ENCODE measurements around the gene CYP27A1. TPM values are rescaled to one million over a fixed set of nuclear protein-coding genes. Genes with fewer than 3 reads are reported as not detected.
A peak's percentile ranks its signal among the peaks of the same experiment; 100 is the strongest.

CYP27A1 gene
- total RNA-seq, 1 donor from 2014 or later, result 180 TPM

DNA sequence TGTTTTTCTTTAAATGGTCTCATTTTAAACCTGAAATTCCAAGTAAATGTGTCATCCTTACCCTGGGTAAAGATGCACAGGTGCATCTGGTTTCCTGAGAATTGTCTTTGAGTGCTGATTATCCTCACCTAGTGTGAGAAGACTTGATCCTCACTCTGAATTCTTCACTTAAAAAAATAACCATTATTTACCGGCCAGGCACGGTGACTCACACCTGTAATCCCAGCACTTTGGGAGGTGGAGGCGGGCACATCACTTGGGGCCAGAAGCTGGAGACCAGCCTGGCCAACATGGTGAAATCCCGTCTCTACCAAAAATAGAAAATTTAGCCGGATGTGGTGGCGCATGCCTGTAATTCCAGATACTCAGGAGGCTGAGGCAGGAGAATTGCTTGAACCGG, 67.8 kb downstream of the CYP27A1 start:
- Histone ChIP-seq H3K36me3 (no peaks in the 10 kb centered on the region), H3K4me3 (no peak overlapping the region), H3K27me3 (peaks cover 43% of the 10 kb centered on the region), H3K4me1 (no peaks in the 10 kb centered on the region), H3K9me3 (no peaks in the 10 kb centered on the region), H3K27ac (no peak overlapping the region)
- TF ChIP-seq, protein P1, sequence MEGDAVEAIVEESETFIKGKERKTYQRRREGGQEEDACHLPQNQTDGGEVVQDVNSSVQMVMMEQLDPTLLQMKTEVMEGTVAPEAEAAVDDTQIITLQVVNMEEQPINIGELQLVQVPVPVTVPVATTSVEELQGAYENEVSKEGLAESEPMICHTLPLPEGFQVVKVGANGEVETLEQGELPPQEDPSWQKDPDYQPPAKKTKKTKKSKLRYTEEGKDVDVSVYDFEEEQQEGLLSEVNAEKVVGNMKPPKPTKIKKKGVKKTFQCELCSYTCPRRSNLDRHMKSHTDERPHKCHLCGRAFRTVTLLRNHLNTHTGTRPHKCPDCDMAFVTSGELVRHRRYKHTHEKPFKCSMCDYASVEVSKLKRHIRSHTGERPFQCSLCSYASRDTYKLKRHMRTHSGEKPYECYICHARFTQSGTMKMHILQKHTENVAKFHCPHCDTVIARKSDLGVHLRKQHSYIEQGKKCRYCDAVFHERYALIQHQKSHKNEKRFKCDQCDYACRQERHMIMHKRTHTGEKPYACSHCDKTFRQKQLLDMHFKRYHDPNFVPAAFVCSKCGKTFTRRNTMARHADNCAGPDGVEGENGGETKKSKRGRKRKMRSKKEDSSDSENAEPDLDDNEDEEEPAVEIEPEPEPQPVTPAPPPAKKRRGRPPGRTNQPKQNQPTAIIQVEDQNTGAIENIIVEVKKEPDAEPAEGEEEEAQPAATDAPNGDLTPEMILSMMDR (IDR thresholded peaks at IDR 0.05), result no peak
- no peak for DNase-seq
- ATAC-seq, result no peak
- intact Hi-C loops (cut with DNase I), result no loop called here

DNA sequence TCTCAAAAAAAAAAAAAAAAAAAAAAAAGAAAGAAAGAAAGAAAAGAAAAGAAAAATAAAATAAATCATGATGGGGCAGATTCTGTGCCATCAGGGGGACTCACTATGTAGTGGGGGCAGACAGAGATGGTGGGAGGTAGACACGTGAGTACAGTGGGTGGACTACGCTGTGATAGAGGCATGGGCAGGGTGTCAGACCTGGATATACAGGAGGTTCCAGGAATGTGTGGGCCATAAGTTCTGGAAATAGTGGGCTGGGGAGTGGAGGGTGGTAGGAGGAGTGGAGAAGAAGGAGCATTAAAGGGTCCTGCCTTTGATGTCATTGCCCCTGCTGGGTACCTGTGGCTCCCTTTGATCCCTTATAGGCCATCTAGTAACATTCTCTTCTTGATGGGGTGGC, 68.8 kb downstream of the CYP27A1 start:
- no peaks in the 10 kb centered on the region for H3K36me3 ChIP-seq
- intact Hi-C loops (cut with DNase I), result no loop called here
- H3K4me1 ChIP-seq, result no peaks in the 10 kb centered on the region
- no peaks in the 10 kb centered on the region for H3K9me3 ChIP-seq
- TF ChIP-seq, protein P1 (IDR thresholded peaks at IDR 0.05), result no peak
- no peak overlapping the region for H3K4me3 ChIP-seq
- ATAC-seq (no peak), DNase-seq (no peak)
- H3K27ac ChIP-seq, result no peak overlapping the region
- peaks cover 47% of the 10 kb centered on the region for H3K27me3 ChIP-seq

DNA sequence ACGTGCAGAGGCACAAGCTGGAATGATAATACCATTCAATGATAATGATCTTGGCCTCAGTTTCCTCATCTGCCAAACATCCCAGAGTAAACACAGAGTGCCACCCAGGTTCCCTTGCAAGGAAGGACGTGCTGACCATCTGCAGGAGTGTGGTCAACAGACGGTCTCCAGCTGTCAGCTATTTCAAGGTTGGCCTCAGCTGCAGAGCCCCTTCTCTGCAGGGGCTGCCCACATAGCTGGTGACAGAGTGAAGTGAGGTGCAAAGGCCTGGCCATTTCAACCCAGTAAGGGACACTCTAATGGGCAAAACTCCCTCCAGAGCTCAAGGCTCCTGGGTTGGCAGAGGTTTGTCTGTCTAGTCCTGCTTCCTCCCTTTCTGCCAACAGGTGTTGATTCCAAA, 69.3 kb downstream of the CYP27A1 start:
- intact Hi-C loops (cut with DNase I), result no loop called here
- DNase-seq (no peak), ATAC-seq (no peak)
- Histone ChIP-seq H3K36me3 (no peaks in the 10 kb centered on the region), H3K4me1 (no peaks in the 10 kb centered on the region), H3K27me3 (peaks cover 51% of the 10 kb centered on the region), H3K27ac (no peak overlapping the region), H3K4me3 (no peak overlapping the region), H3K9me3 (no peaks in the 10 kb centered on the region)
- TF ChIP-seq, protein P1 (IDR thresholded peaks at IDR 0.05), result no peak

DNA sequence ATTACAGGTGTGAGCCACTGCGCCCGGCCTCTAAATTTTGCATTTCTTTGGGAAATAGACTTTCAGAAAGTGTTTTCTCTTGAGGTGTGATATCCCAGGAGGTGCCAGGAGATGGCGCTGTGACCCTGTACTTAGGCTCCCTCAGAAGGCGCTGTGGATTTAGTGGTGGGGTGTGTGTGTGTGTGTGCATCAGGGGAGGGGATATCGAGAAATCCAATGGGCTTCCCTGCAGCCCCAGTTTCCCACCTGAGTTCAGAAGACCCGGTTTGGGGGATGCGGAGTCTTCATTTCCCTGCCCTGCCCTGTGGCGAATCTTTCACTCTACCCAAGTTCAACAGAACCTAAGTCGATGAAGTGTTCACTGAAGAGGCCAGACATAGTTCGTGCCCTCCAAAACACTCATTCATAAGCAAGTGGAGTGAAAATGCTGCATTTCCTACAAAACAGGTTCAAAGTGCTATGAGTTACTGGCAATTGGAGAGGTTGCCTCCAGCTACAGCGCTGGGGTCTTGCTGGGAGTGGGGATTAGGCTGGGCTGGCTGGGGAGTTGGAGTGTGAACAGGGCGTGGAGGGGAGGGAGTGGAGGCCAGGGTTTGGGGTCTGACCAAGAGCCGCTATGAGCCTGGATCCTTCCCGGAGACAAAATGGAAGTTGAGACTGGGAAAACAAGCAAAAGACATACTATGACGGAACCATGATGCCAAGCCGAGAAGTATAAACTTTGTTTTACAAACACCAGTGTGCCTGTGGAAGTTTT, 71.1 kb downstream of the CYP27A1 start:
- no peak overlapping the region for H3K27ac ChIP-seq
- intact Hi-C loops (cut with DNase I), result no loop called here
- no peaks in the 10 kb centered on the region for H3K9me3 ChIP-seq
- H3K27me3 ChIP-seq, result peaks cover 58% of the 10 kb centered on the region
- no peaks in the 10 kb centered on the region for H3K36me3 ChIP-seq
- ATAC-seq, result peak; percentile 83
- TF ChIP-seq, protein P1 (IDR thresholded peaks at IDR 0.05), result peak; percentile 69
- peak; percentile 68 for DNase-seq
- H3K4me1 ChIP-seq, result no peaks in the 10 kb centered on the region
- no peak overlapping the region for H3K4me3 ChIP-seq

GRCh38 chr2:218853766-218854165, 71.8 kb downstream of the CYP27A1 start:
- intact Hi-C loops (cut with DNase I), result no loop called here
- TF ChIP-seq, protein P1 (IDR thresholded peaks at IDR 0.05), result no peak
- no peaks in the 10 kb centered on the region for H3K36me3 ChIP-seq
- no peak overlapping the region for H3K4me3 ChIP-seq
- no peak for ATAC-seq
- no peaks in the 10 kb centered on the region for H3K9me3 ChIP-seq
- no peaks in the 10 kb centered on the region for H3K4me1 ChIP-seq
- no peak overlapping the region for H3K27ac ChIP-seq
- no peak for DNase-seq
- H3K27me3 ChIP-seq, result peaks cover 59% of the 10 kb centered on the region

All from upper lobe of right lung (tissue), 1 donor.